NCI-H2196 (cell line): Measurements from ENCODE around the gene AMY1C.
"Not testable (repeated sequence)": the region's sequence is repeated elsewhere in the genome, so short reads cannot be mapped to it uniquely, and the experiment has no call there.

Source experiments
- DNase-seq: peaks from one replicate; lab custom pipeline; 2025; ENCODE audit not compliant: unreplicated experiment; lab: John Stamatoyannopoulos, UW

AMY1C gene

GRCh38 chr1:103749598-103749997 is at the start of gene AMY1C:
AMY1C (plus strand) TSS chr1:103749898; CDS start chr1:103750470, 572 bp downstream.
- not testable (repeated sequence) for DNase-seq

- DNase-seq: not testable (repeated sequence)
These were observed 49.0 kb upstream of the AMY1C start for GRCh38 chr1:103700669-103701068.

GRCh38 chr1:103701256-103701655 is 48.4 kb upstream of the AMY1C start:
- not testable (repeated sequence) for DNase-seq

GRCh38 chr1:103707670-103708069 is 42.0 kb upstream of the AMY1C start:
- DNase-seq: not testable (repeated sequence)

GRCh38 chr1:103710381-103710780 is 39.3 kb upstream of the AMY1C start:
- not testable (repeated sequence) for DNase-seq

- DNase-seq: not testable (repeated sequence)
These were observed 32.3 kb upstream of the AMY1C start for GRCh38 chr1:103717404-103717803.

- not testable (repeated sequence) for DNase-seq
These were observed 28.2 kb upstream of the AMY1C start for GRCh38 chr1:103721473-103721872.

GRCh38 chr1:103735334-103735733 is 14.4 kb upstream of the AMY1C start:
- not testable (repeated sequence) for DNase-seq

GRCh38 chr1:103738031-103738430 is 11.7 kb upstream of the AMY1C start:
- DNase-seq: not testable (repeated sequence)

- not testable (repeated sequence) for DNase-seq
These were observed 5.2 kb upstream of the AMY1C start for GRCh38 chr1:103744449-103744848.

- not testable (repeated sequence) for DNase-seq
These were observed 4.7 kb upstream of the AMY1C start for GRCh38 chr1:103745040-103745439.

GRCh38 chr1:103748273-103748672 is 1.4 kb upstream of the AMY1C start:
- DNase-seq: not testable (repeated sequence)

GRCh38 chr1:103761896-103762295 is 12.2 kb downstream of the AMY1C start:
- DNase-seq: no peak

- no peak for DNase-seq
These were observed 30.2 kb downstream of the AMY1C start for GRCh38 chr1:103779932-103780331.

GRCh38 chr1:103783944-103784377 is 34.3 kb downstream of the AMY1C start:
- no peak for DNase-seq

GRCh38 chr1:103788377-103788776 is 38.7 kb downstream of the AMY1C start:
- peak; percentile 1 for DNase-seq

GRCh38 chr1:103790172-103790571 is 40.5 kb downstream of the AMY1C start:
- DNase-seq: no peak
